Activated effector memory CD4-positive, alpha-beta T cell treated with Interleukin-2 at 50 U/mL for 16 hours (primary cell): ENCODE measurements around the gene TLE3.

Experiments used
- DNase-seq: peaks from one replicate; pipeline ENCODE4 v3.0.0-alpha.2; 2020

Gene TLE3

DNA sequence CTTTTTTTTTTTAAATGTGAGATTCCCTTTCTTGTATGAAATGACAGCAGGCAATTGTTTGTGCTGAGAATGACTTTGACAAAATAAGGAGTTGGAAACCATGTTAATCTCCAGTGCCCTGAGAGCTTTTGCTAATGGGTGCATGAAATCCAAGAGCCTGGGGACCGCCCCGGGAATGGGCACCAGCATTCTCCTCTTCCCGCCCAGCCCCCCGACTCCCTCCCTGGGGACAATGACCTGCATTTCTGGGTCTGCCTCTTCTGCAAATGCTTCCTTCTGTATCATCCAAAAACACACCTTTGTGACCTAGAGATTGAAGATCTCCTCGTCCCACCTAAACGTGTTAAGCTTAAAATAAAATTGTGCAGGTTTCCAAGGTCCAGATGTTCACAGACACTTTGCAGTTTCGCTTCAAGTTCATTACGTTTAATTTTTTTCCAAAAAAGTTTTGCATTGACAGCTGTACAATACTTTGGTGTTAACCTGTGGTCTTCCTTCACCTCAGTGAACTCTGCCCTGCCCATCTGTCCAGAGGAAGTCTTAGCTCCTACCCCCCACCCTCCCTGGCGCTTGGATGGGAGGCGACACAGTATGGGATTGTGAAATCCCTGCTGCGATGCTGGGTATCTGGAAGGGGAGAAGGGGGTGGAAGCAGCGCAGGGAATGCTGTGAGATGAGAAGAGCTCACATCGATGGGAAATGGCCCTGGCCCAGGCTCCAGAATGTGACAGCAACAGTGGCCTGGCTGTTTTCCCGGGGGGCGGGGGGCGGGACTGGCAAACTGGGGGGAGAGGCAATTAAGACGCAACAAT lies 50.1 kb downstream of the TLE3 start:
- no peak for DNase-seq

DNA sequence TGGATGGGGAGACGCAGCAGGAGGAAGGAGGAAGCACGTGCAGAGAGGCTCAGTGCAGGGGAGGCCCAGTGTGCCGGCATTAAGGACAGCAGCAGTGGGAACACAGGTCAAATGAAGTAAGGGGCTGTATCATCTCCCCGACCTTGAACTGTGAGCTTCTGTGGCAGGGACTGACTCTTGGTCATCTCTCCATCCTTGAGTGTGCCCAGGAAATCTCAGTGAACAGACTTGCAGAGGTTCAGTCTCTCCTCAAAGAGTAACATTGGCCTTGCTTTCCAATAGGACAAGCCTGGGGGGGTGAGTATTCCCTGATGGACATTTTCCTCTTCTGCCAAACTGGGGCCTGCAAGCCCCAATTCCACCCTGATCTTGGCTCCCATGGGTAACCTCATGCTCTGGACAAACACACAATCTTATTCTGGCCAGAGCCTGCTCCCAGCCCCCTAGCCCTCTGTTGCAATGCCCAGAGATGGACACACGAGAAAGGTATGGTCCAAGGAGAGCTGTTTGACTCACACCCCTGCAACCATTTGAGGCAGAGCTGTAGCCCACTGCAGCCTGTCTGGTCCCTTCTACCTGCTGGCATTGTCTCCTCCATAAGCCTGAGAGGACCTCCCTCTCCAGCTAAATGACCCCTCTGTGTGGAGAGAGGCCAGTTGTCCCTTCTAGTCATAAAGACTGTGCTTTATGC lies 50.9 kb downstream of the TLE3 start:
- no peak for DNase-seq

DNA sequence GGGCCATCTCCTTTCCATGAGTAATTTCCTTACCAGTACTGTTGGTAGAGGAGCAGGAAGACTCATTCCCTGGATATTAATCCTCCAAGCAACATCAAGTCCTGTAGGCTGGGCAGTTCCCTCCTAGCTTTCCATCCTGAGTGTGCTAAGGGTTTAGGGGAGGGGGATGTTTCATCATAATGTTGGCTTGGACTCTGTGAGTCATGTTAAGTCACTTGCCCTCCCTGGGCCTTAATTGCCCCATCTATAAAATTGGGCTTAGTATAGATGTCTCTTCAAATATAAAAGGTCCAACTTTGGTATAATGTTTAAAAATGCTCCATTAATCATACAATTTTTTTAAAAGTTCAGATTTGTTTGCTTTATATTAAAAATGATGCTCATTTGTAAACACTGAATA lies 52.7 kb downstream of the TLE3 start:
- DNase-seq, result no peak

DNA sequence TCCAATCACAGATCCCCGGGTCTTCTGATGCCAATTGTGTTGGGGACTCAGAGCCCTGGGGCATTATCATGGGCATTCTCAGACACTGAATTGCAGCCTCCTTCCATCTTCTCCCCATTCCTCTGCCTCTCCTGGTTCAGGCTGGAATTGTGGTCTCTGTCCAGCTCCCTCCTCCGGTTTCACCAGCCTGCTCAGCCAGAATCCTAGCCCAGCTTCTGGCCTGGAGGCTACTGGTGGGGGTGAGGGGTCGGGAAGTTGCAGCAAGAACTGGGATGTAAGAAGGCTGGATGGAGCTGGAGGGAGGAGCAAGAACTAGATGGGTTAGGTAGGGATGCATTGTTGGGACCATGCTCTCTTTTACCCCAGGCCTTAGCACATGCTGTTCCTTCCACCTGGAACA lies 53.5 kb downstream of the TLE3 start:
- DNase-seq, result no peak

DNA sequence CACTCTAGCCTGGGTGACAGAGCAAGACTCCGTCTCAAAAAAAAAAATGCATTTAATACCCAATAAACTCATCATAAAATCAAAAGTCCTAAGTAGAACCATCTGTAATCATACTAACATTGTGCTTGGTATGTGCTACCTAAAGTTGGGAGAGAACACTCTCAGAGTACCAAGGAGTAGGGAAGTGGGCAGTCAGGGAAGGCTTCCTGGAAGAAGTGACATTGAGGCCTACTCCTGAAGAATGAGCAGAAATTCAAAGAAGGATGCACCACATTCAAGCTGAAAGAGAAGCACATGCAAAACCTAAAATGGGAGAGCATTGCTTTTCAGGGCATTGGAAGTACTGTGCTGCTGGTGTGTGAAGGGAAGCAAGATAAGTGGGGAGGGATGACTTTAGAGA lies 54.1 kb downstream of the TLE3 start:
- DNase-seq, result no peak

DNA sequence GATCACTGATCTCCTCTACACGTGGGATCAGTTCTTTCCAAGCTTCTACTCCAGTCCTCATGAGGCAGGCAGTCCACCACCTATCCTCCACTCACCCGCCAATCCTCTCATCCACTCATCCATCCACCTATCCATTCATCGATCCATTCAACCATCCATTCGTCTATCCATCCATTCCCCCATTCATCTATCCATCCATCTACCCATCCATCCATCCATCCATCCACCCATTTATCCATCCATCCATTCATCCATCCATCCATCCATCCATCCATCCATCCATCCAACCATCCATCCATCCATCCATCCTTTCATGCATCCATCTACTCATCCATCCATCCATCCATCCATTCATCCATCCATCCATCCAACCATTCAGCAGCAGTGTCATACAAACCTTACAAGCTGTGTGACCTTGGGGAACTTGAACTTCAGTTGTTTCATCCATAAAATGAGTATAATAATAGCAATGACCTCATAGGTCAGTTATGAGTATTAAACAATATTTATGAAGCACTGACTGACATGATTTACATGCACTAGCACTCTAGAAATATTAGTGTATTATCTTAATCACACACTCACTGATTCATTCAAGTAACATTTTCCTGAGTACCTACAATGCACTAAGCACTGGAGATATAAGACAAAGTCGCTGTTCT lies 55.0 kb downstream of the TLE3 start:
- no peak for DNase-seq

DNA sequence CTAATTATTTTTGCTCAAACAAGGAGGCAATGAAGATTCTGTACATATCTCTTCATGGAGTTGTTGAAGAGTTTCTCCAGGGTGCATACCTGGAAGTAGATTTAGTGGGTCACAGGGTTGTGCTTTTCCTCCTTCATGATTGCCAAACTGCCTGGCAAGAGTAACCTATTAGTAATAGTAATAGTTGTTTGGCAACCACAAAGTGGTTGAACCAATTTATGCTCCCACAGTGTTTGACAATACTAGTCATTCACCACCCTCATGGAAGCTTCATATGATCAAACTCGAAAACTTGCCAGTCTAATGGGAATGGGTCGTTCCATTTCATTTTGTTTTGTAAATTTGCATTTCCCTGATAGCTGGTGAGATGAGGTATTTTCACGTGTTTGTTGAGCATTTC lies 57.8 kb downstream of the TLE3 start:
- no peak for DNase-seq

DNA sequence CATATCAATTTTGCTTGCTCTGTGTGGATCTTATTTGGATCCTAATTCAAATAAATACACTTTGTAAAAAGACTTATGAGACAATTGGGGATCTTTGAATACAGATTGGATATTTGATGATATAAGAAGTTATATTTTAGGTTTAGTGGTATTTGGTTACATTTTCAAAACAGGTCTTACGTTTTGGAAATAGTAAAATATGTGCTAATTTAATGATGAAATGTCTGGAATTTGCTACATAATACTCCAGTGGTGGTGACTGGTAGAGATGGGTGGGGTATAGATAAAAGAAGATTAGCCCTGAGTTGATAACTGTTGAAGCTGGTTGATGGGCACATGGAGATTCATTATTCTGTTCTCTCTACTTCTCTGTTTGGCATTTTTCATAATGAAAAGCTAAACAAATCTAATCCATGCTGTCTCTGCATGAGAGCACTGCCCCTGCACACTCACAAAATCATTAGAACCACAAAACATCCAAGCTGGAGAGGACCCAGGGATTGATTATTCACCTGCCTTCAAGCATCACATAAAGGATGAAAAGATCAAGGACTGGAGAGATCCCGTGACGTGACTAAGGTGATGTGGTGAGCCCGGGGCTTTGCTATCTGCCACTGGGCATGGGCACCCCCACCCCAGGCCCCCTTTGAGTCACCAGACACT lies 58.9 kb downstream of the TLE3 start:
- DNase-seq, result no peak

DNA sequence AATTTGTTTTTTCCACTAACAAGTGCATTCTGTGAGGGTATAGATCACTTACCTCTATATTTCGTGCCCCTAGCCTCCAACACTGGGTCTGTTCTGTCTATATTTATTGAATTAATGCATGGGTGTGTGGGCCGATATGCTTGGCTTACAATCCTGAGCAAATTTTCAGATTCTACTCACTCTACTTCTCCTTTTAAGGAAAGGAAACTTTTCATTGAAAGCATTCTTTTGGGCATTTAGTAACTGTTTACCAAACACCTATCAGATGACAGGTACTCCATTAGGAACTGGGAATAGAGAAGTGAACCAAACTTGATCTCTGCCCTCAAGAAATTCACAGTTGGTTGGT lies 60.5 kb downstream of the TLE3 start:
- DNase-seq, result no peak

DNA sequence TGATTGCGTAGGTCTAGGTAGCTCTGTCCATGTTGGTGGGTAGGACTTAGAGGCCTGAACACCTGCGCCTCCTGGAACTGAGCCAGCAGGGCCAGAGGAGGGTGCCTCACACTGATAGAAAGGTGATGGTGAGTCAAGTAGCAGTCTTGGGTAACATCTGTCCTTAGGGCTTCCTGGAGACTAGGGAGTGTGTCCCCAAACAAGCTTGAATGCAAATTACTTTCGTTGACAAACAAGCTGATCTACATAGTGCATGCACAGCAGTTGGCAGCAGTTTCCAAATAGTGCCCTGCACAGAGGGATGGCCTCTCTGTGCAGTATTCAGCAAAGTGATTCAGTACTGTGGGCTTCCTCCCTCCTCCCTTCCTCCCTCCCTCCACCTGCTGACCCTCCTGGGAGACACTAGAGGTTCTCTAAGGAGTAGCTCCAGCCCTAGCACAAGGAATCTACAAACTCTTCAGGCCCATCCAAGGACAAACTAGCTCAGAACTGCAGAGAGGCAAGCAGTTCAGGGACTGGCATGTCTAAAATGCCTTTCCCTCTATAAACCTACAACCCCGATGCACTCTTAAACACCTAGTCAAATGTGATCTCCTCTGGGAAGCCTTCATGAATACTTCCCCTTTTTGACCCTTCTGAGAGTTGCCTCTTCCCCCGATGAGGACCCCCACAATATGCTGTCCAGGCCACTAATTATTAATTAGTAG lies 61.0 kb downstream of the TLE3 start:
- DNase-seq, result no peak

DNA sequence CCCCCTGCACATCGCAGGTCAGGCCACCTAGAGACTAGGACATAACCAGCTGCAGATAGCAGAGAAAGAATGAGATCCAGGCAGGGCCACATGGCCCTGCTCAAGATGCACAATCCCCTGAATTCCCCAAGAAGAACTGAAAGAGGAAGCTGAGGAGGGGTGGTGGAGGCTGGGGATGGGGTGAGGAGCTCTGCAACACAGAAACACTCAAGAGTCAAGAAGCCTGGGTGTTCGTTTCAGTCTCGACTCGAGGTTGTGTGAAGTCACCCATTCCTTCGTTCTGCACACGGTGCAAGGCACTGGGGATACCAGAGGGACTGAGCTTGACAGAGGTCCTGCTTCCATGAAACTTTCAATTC lies 62.0 kb downstream of the TLE3 start:
- no peak for DNase-seq

DNA sequence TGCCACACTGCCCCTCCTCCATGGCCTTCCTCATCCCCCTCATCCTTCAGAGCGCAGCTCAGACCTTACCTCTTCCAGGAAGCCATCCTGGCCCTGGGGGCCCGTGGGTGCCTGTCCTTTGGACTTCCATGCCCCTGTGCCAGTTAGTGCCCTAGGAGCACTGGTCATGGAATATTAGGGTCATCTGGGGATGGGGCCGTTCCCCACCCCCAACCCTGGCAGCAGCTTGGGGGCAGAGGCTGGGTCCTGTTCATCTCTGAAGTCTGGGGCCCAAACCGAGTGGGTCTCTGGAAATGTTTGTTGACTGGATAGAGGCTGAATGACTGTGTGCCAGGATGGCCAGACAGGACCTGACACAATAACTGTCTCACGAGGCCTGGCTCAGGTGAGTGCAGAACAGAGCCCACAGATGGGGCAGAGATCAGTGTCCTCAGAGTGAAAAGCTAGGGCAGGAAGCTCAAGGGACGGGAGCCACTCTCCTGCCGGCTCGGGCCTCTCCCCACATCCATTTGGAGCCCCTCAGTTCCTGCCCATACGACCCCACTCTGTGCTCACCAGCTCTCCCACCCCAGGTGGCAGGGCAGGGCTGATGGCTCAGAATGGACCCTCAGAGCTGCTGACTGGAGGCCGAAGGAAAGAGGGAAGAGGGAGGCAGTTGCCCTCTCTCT lies 62.5 kb downstream of the TLE3 start:
- no peak for DNase-seq

DNA sequence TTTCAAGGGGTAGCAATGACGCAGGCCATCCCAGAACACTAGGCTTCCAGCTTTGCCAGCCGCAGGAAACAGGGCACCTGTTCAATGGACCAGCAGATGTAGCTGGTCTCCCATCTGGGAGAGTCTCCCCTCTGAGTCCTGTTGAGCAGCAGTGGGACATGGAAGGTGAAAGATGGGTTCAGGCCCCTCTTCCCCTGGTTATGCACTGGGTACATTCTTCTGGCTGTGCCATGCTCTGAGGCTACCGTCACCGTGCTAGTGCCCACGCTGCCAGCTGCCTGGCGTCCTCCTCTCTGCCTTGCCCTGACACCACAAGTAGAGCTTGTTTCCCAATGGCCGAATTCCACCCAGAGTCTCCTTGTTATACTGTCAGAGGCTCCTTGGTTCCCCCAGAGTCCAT lies 63.1 kb downstream of the TLE3 start:
- no peak for DNase-seq

DNA sequence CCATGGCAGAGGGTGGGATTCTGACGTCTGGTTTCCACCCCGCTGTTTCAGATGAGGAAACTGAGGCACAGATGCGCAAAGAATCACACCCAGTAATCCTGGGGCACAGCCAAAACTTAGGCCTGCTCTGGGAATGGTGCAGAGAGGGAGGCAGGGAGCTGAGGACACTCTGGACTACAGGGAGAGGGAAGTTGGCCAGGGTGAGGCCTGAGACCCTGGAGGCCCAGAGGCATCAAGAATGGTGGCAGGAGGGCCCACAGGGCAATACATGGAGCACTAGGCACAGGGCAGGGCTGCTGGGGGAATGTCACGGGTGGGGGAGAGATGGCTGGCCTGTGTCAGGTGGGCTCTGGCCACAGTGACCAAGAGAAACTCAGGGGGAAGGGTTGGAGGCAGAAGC lies 63.6 kb downstream of the TLE3 start:
- no peak for DNase-seq

DNA sequence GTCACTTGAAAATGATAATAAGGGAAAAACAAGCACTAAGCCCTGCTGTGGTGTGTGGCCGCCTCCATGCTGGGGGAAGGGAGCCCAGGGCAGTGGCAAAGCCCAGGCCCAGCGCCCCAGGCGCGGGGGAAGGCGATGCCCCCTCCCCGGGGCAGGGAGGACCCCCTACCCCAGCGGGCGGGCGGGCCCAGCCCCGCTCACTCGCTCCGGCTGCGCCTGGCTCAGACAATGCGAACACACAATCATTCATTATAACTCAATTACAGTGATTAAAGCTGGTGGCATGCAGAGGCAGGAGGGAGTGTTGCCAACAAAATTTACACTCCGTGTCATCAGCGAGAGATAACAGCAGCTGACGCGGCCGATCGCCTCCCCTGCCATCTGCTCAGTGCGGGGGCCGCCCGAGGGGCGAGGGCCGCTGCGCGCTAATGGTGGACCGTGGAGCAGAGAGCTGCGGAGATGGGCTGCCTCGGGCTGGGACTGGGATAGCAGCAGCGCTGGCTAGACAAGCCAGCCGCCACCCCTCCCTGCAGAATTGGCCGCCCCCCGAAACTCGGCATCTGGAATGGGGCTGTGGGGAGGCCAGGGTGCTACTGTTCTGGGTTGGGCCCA lies 64.1 kb downstream of the TLE3 start:
- no peak for DNase-seq

DNA sequence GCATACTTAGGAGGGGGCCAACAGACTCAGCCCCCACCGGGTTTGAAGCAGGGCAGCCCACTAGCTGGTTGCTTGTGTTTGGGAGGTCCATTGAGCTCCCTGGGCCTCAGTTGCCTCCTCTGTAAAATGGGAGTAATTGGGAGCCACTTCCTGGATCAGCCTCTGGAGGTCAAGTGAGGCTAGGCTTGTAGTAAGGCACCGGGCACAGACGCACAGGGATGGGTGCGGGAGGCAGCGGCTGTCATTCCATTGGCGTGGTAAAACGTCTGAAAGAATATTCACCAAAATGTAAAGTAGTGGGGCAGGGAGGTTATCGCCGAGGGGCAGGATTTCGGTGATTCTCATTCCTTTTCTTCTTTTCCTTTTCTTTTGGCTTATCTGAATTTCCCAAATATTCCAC lies 64.6 kb downstream of the TLE3 start:
- no peak for DNase-seq

DNA sequence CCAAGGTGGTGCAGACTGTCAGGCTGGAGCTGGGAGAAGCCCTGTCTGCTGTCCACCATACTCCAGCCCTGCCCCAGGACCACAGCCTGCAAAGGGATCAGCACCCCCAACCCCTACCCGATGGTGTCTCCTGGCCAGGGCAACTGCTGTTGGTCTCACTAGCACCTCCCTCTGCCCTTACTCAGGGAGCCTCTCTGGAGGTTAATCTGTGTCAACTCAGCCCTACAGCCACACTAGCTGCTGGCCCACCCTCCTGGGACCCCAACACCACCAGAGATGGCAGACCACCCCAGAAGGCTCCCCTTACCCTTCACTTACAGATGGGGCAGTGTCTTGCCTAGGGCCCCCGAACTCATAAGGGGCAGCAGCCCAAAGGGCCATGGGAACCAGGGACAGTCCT lies 65.2 kb downstream of the TLE3 start:
- DNase-seq, result no peak

DNA sequence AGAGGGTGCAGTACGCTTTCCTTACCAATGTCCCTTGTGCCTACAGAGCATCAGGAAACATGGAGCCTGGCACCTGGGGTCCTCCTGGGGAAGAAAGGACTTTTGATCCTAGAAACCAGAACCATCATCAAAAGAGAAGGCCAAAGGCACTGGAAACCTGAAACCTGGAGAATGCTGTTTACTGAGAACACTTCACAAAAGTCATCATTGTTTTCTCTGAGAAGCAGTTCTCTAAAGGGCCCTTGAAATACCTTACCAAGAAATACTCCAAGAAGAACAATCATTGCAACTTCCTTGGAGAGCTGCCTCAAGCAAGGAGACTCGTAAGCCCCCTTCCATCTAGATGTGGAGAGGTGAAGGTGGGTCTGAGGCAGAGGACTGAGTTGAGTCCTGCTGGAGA lies 66.0 kb downstream of the TLE3 start:
- no peak for DNase-seq

DNA sequence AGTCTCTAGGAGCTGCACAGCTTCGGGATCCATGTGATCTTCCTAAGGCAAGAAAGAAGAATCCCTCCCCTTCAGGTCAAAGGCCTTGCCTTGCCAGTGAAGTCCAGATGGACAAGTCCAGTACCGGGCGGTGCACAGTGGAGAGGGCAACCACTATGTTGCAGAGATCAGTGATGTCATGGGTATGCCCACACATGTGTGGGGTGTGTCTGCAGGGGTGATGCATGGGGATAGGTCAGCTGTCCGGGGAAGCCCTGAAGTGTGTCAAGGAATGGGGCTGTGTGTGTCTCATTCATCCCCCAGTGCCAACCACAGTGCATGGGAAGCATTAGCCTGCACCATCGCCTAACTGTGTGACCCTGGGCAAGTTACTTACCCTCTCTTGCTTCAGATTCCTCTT lies 66.5 kb downstream of the TLE3 start:
- no peak for DNase-seq

DNA sequence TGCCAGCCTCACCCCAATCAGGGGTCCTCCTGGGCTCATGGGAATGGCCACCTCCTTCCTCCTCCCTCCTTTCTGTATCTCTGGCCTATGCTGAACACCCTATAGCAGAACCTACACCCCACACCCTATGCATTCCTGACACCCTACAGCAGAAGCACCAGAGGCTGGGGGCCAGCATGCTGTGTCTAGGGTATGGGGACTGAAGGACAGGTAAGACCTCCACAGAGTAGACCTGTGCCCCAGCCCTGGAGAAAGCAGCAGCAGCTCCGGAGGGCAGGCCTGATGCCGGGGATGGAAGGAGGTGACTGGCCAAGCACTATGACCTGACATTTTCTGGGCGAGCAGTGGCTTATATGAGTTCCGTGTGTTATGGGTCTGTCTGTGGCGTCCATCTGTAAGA lies 66.9 kb downstream of the TLE3 start:
- DNase-seq, result no peak

DNA sequence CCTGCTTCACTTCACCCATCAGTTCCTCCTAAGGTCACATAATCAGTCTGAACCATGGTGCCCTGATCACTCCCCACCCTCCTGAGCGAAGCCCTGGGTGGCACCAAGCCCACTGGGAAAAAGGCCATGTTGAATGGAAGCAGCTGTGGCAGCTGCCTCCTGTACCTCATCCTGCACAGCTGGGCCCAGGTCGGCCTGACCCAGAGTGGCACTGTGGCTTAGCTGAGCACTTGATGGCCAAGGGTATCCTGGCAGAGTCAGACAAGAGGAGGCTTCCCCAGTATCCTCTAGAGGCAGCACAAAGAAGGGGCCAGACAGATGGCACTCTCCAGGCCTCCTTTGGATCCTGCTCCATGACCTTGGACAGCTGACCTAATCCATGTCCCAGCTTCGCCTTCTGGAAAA lies 68.4 kb downstream of the TLE3 start:
- no peak for DNase-seq

DNA sequence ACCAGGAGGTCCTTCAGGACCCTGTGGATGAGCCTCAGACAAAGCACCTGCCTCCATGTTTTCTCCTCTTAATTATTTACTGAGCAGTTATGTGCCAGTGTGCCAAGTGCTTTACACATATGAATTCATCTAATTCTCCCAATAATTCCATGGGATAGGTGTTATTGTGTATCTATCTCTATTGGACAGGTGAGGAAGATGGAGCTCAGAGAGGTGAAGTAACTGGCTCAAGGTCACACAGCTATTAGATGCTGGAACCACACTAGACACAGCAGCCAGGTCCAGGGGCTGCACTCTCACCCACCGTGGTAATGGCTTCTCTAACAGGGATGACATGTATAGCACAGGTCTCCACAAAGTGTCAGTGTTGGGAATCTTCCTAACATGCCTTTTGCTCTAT lies 70.2 kb downstream of the TLE3 start:
- DNase-seq, result no peak
